Type B pancreatic cell (in vitro differentiated cells): ENCODE results near the gene MYOF. TPM values are rescaled to one million over a fixed set of nuclear protein-coding genes. Genes with fewer than 3 reads are reported as not detected.

Source experiments
- DNase-seq: peaks from one replicate; pipeline ENCODE4 v3.0.0; 2021; ENCODE audit warnings: mixed read lengths; ENCODE audit not compliant: unreplicated experiment; ENCODE audit errors: extremely low spot score
- H3K27ac Mint-ChIP-seq: 2 replicates; pipeline ENCODE4 v1.8.0; 2021; ENCODE audit warnings: mild to moderate bottlenecking, mixed read lengths
- H3K27me3 Mint-ChIP-seq: 2 replicates; pipeline ENCODE4 v1.8.0; 2021; ENCODE audit warnings: mixed read lengths
- H3K36me3 Mint-ChIP-seq: 2 replicates; pipeline ENCODE4 v1.8.0; 2021; ENCODE audit warnings: mixed read lengths
- H3K4me1 Mint-ChIP-seq: one replicate; pipeline ENCODE4 v1.8.0; 2021; ENCODE audit warnings: mixed read lengths; ENCODE audit not compliant: unreplicated experiment
- H3K4me3 Mint-ChIP-seq: 2 replicates; pipeline ENCODE4 v1.8.0; 2021; ENCODE audit warnings: mild to moderate bottlenecking, mixed read lengths
- H3K9me3 Mint-ChIP-seq: 2 replicates; pipeline ENCODE4 v1.8.0; 2021; ENCODE audit warnings: mixed read lengths
- total RNA-seq: library from RNA; stranded (reverse); gene quantifications from 2 replicates; pipeline ENCODE4 v1.2.1, GENCODE V29; 2021; ENCODE audit warnings: low replicate concordance
- TF ChIP-seq, protein P1 (sequence below): fragments of 200-600 bp; sonication (generic); conservative IDR thresholded peaks from 2 replicates; pipeline ENCODE4 v1.5.0; 2021; ENCODE audit warnings: antibody characterized with exemption, mild to moderate bottlenecking

Gene MYOF
- total RNA-seq, 1 donor from 2014 or later: 49.4 TPM

DNA sequence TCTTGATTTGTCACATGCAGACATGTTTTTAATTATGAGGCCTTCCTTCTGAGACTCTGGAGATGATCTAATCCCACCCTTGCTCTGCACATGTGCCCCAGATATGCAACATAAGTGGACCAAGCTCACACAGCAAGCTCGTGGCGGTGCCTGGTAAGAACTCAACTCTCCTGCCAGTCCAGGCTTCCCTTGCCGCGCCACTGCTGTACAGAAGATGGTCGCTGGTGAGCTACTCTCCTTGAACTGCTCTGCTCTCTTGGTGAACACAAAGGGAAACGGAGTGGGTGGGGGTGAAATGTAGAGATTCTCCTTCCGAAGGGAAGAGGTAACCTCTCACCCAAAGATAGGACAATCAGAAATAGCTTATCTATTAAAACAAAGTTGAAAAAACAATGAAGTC is 25.7 kb downstream of the MYOF start:
- Mint-ChIP-seq H3K9me3 (peaks cover 5% of the 10 kb centered on the region), H3K4me3 (peak overlapping the region; percentile 34)
- DNase-seq: no peak

DNA sequence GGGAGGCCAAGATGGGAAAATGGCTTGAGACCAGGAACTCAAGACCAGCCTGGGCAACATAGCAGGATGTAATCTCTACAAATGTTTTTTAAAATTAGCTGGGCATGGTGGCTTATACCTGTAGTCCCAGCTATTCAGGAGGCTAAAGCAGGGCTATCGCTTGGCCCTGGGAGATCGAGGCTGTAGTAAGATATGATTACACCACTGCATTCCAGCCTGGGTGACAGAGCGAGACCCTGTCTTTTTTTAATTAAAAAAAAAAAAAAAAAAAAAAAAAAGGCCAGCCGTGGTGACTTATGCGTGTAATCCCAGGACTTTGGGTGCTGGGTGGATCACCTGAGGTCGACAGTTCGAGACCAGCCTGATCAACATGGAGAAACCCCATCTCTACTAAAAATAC is 27.4 kb downstream of the MYOF start:
- no peak for DNase-seq
- Mint-ChIP-seq H3K9me3 (no peaks in the 10 kb centered on the region), H3K27me3 (no peaks in the 10 kb centered on the region), H3K27ac (no peak overlapping the region), H3K4me3 (no peak overlapping the region), H3K4me1 (peaks cover 16% of the 10 kb centered on the region), H3K36me3 (no peaks in the 10 kb centered on the region)
- TF ChIP-seq, protein P1, sequence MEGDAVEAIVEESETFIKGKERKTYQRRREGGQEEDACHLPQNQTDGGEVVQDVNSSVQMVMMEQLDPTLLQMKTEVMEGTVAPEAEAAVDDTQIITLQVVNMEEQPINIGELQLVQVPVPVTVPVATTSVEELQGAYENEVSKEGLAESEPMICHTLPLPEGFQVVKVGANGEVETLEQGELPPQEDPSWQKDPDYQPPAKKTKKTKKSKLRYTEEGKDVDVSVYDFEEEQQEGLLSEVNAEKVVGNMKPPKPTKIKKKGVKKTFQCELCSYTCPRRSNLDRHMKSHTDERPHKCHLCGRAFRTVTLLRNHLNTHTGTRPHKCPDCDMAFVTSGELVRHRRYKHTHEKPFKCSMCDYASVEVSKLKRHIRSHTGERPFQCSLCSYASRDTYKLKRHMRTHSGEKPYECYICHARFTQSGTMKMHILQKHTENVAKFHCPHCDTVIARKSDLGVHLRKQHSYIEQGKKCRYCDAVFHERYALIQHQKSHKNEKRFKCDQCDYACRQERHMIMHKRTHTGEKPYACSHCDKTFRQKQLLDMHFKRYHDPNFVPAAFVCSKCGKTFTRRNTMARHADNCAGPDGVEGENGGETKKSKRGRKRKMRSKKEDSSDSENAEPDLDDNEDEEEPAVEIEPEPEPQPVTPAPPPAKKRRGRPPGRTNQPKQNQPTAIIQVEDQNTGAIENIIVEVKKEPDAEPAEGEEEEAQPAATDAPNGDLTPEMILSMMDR: no peak

More for the DNA sequence above, 25.7 kb downstream of the MYOF start:
- TF ChIP-seq, protein P1: no peak
- Mint-ChIP-seq H3K27me3 (no peaks in the 10 kb centered on the region), H3K27ac (peak overlapping the region; percentile 50), H3K36me3 (no peaks in the 10 kb centered on the region), H3K4me1 (peaks cover 26% of the 10 kb centered on the region)

DNA sequence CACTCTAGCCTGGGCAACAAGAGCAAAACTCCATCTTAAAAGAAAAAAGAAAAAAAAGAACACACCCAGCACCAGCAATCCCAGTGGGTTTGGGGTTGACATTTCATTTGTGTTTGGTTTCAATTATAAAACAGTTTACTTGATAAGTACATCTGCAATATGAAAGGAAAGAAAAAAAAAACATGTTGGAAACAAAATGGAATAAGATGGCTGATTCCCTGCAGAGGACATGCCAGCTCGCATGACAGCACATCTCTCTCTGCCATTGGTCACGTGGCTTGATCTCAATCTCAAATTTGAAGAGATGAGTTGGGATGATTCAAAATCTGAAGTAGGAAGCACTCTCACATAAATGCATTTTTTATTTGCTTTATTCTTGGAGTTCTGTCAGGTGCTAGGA is 28.0 kb downstream of the MYOF start:
- peaks cover 11% of the 10 kb centered on the region for H3K4me1 Mint-ChIP-seq
- no peak for DNase-seq
- no peaks in the 10 kb centered on the region for H3K27me3 Mint-ChIP-seq
- H3K36me3 Mint-ChIP-seq: no peaks in the 10 kb centered on the region
- TF ChIP-seq, protein P1: no peak
- no peaks in the 10 kb centered on the region for H3K9me3 Mint-ChIP-seq
- no peak overlapping the region for H3K4me3 Mint-ChIP-seq
- H3K27ac Mint-ChIP-seq: no peak overlapping the region

DNA sequence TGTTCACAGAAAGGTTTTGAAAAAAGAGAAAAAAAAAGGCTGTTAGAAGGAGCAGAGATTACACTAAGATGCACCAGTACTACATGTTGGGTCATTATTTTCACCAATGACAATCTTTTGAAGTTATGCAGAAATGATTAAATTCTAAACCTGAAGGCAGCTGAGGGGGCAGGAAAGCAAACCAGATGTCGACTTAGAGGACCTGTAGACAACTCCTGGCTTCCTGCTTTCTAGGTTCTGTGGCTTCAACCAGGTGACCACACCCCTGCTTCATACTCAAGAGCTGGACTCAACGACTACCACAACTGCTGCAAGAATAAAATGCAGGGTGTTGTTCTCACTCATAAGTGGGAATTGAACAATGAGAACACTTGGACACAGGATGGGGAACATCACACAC is 30.0 kb downstream of the MYOF start:
- peaks cover 14% of the 10 kb centered on the region for H3K4me1 Mint-ChIP-seq
- H3K36me3 Mint-ChIP-seq: peaks cover 6% of the 10 kb centered on the region
- no peak for DNase-seq
- H3K9me3 Mint-ChIP-seq: no peaks in the 10 kb centered on the region
- H3K4me3 Mint-ChIP-seq: no peak overlapping the region
- TF ChIP-seq, protein P1: no peak
- H3K27ac Mint-ChIP-seq: no peak overlapping the region
- H3K27me3 Mint-ChIP-seq: no peaks in the 10 kb centered on the region

DNA sequence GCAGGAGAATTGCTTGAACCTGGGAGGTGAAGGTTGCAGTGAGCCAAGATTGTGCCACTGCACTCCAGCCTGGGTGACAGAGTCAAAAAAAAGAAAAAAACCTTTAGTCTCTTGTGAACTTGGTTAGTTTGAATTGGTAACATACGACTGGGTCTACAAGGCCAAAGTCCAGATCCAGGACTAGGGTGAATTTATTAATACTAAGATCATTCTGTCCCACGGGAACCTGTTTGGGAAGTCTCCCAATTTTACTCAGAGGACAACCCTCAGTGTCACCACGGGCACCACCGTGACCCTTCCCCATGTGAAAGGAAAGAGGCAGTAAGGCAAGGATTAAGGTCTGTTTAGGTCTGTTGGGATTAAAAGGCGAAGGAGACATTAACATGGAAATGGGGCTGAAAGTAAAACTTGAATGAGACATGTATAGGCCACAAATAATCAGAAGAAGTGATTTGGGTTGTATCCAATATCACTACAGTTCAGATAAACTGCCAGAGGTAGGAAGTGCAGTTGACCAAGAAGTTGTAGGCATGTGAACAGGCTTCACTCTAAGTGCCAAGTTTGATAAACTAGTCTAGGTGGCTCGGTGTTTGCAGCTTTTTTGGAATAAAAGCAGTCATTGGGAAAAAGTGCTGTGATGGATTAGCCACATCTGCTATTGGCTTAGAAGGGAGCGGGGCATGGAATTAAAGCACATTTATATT is 30.7 kb downstream of the MYOF start:
- Mint-ChIP-seq H3K36me3 (peaks cover 6% of the 10 kb centered on the region), H3K9me3 (no peaks in the 10 kb centered on the region), H3K27ac (no peak overlapping the region), H3K4me1 (peaks cover 16% of the 10 kb centered on the region), H3K27me3 (no peaks in the 10 kb centered on the region), H3K4me3 (no peak overlapping the region)
- TF ChIP-seq, protein P1: no peak
- no peak for DNase-seq
